Thyroid gland (tissue), 4 donors: ENCODE results near the gene ALCAM. TPM values are rescaled to one million over a fixed set of nuclear protein-coding genes. Genes with fewer than 3 reads are reported as not detected.

Experiments used
- DNase-seq, 2 donors: peaks; one replicate each; pipeline ENCODE4 v3.0.0-alpha.2; 2019
- H3K27ac ChIP-seq, 3 donors: fragments of 200-600 bp; sonication (generic); 1 replicate in 2 of 3; 2 replicates in 1 of 3; pipeline ENCODE4 v1.5.1; 2016 to 2019; ENCODE audit warnings: mild to moderate bottlenecking in 1 of 3, moderate library complexity in 1 of 3
- H3K27me3 ChIP-seq: fragments of 200-600 bp; sonication (generic); one replicate; pipeline ENCODE4 v1.5.1; 2019
- H3K36me3 ChIP-seq, 2 donors: fragments of 200-600 bp; sonication (generic); one replicate each; pipeline ENCODE4 v1.5.1; 2016 to 2019
- H3K4me1 ChIP-seq, 2 donors: fragments of 200-600 bp; sonication (generic); one replicate each; pipeline ENCODE4 v1.5.1; 2017 to 2019
- H3K4me3 ChIP-seq, 3 donors: fragments of 200-600 bp; sonication (generic); replicated peaks in 1 of 3; 1 replicate in 2 of 3; 2 replicates in 1 of 3; pipeline ENCODE4 v1.5.1; 2016; ENCODE audit warnings: mild to moderate bottlenecking in 1 of 3
- H3K9me3 ChIP-seq: fragments of 200-600 bp; sonication (generic); one replicate; pipeline ENCODE4 v1.5.1; 2017
- POLR2A ChIP-seq, 2 donors: fragments of 450-650 bp; IDR thresholded peaks; one replicate each; pipeline ENCODE4 v1.6.1; 2017; ENCODE audit warnings: antibody characterized with exemption in 2 of 2, mild to moderate bottlenecking in 2 of 2, moderate library complexity in 1 of 2
- WGBS, 2 donors: methylation state at CpG; one replicate each; pipeline ENCODE4 v1.1.5; 2017; 5-methylcytosine and 5-hydroxymethylcytosine counted together
- intact Hi-C: fragments of 100-400 bp; cut with DNase I; formaldehyde crosslinking; loops from one replicate; pipeline ENCODE4 v1.15.1; 2023
- total RNA-seq, 4 donors: library from RNA; depleted of rRNA; stranded (reverse); fragments of >200 nt; gene quantifications; one replicate each; pipeline ENCODE4 v1.2.3, GENCODE V29; 2016
- TF ChIP-seq, protein P1 (sequence below), 6 experiments: fragments of 200-600 bp in 3 of 6; fragments of 450-650 bp in 3 of 6; sonication (generic) in 3 of 6; IDR thresholded peaks; one replicate each; pipeline ENCODE4 v1.5.1; 2016 to 2019; ENCODE audit warnings: antibody characterized with exemption in 6 of 6, mild to moderate bottlenecking in 2 of 6, inconsistent platforms in 1 of 6, moderate library complexity in 1 of 6

ALCAM gene
- total RNA-seq, 4 donors from 2014 or later, result 86.5 to 129 (median 108) TPM

DNA sequence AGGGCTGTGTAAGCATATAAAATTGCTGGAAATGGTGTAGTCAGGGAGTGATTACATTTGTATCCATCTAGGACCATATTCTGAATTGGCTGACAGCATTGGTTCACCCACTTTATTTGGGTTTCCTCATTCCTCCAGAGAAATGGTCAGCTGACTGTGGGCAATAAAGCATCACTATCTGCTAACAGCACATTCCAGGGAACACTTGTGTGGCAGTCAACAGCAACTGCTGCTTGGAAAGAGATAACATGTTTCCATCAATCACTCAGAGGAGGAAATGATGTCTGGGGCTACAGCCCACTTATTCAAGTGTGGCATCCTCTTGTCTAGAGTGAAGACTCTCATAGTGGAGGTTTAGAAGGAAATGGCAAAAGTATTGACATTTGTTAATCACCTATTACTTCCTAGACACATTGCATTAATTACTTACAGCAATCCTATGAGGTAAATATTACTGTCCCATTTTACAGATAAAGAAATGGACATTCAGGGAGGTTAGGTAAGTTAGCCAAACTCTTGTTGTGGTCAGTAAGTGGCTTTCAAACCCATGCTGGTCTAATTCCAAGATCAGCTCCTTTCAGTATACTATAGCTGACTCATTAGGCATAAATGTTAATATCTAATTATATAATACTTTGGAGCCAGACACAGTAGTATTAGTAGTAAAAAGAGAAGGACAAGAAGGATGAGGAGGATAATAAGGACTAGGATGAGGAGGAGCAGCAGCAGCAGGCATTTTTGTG lies 247.8 kb downstream of the ALCAM start:
- no peaks in the 10 kb centered on the region for H3K27me3 ChIP-seq
- intact Hi-C loops, result no loop called here
- H3K27ac ChIP-seq, result peak overlapping the region in 1 of 3 donors; percentile 85
- H3K9me3 ChIP-seq, result no peaks in the 10 kb centered on the region
- no peaks in the 10 kb centered on the region for H3K36me3 ChIP-seq
- H3K4me1 ChIP-seq, result peaks cover 28 to 31% of the 10 kb centered on the region in 2 donors
- H3K4me3 ChIP-seq, result no peak overlapping the region
- TF ChIP-seq, protein P1, sequence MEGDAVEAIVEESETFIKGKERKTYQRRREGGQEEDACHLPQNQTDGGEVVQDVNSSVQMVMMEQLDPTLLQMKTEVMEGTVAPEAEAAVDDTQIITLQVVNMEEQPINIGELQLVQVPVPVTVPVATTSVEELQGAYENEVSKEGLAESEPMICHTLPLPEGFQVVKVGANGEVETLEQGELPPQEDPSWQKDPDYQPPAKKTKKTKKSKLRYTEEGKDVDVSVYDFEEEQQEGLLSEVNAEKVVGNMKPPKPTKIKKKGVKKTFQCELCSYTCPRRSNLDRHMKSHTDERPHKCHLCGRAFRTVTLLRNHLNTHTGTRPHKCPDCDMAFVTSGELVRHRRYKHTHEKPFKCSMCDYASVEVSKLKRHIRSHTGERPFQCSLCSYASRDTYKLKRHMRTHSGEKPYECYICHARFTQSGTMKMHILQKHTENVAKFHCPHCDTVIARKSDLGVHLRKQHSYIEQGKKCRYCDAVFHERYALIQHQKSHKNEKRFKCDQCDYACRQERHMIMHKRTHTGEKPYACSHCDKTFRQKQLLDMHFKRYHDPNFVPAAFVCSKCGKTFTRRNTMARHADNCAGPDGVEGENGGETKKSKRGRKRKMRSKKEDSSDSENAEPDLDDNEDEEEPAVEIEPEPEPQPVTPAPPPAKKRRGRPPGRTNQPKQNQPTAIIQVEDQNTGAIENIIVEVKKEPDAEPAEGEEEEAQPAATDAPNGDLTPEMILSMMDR (IDR thresholded peaks at IDR 0.05), result no peak
- no peak for TF ChIP-seq POLR2A (IDR thresholded peaks at IDR 0.05)
- no peak for DNase-seq

DNA sequence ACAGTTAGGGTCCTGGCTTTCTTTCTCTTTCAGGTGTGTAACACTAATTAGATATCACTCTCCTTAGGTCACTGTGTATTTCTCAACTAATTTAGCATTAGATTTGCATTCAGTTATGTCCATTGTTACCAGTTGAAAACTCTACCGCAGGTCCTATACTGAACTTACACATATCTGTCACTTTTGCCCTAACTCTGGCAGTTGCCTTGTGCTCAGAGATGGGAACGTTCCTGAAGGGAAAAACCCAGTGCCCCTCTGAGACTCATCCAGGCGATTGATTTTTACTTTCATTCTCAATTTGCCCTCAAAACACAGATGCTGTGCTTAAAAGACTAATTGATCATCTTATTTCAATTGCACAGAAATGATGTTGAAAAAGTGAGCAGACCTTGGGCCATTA lies 249.1 kb downstream of the ALCAM start:
- no peaks in the 10 kb centered on the region for H3K9me3 ChIP-seq
- peaks cover 20 to 25% of the 10 kb centered on the region in 2 donors for H3K4me1 ChIP-seq
- 89 to 96% methylated on average over 3 of the region's 3 CpGs for WGBS, 2 donors
- no peaks in the 10 kb centered on the region for H3K36me3 ChIP-seq
- H3K27me3 ChIP-seq, result no peaks in the 10 kb centered on the region
- DNase-seq, result no peak
- H3K4me3 ChIP-seq, result no peak overlapping the region
- intact Hi-C loops, result no loop called here
- no peak for TF ChIP-seq POLR2A (IDR thresholded peaks at IDR 0.05)
- TF ChIP-seq, protein P1 (IDR thresholded peaks at IDR 0.05), result no peak
- no peak overlapping the region for H3K27ac ChIP-seq

DNA sequence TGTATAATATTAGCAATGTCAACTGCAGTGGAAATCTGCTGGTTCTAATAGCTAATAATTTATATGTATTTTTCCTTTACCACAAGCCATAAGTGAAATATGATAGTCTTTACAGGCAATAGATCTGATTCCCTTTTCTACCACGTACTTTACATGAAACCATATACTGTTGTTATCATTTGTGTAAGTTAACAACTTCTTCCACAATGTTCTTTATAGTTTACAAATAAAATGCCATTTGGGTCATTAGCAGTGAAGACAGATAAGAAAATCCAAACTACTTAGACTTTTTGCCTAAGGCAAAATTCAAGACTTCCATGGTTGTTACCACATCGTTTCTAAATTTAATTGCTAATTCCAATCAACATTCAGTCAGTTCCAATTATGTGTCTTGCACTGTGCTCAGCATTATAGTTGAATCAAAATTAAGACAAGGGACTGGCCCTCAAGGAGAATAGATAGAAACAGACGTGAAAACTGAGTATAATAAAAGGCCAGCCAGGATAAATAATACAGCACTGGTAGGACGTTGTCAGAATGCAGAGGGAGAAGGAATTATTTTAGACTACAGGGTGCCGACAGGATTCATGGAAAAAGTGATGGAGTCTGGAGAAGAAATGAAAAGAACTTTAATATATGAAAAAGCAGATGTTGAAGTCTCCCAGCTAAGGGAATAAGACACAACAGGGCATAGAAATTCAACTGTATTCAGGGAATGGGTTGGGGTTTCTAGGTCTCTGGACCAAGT lies 249.8 kb downstream of the ALCAM start:
- intact Hi-C loops, result no loop called here
- Histone ChIP-seq H3K36me3 (no peaks in the 10 kb centered on the region), H3K4me1 (peaks cover 18% of the 10 kb centered on the region in 2 donors), H3K27me3 (no peaks in the 10 kb centered on the region), H3K4me3 (no peak overlapping the region), H3K9me3 (no peaks in the 10 kb centered on the region), H3K27ac (no peak overlapping the region)
- no peak for DNase-seq
- 75 to 81% methylated on average over 5 of the region's 5 CpGs for WGBS, 2 donors
- no peak for TF ChIP-seq POLR2A (IDR thresholded peaks at IDR 0.05)
- TF ChIP-seq, protein P1 (IDR thresholded peaks at IDR 0.05), result no peak

DNA sequence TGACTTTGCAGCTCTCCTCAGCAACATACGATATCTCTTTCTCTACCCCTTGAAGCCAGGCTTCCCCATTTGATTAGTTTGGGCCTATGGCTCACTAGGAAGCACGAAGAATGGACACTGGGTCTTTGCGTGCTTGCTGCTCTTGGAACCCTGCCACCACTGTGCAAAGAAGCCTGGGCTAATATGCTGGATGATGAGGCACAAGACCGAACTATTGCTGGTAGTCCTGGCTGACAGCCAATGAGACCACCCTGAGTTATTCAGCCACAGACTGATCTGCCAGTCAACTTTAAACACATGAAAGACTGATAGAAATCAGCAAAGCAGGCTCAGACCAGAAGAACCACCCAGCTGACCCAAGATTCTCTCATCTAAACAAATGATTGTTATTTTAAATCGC lies 251.8 kb downstream of the ALCAM start:
- H3K9me3 ChIP-seq, result no peaks in the 10 kb centered on the region
- no peak for DNase-seq
- no peaks in the 10 kb centered on the region for H3K4me1 ChIP-seq
- WGBS, 2 donors, result 79 to 84% methylated on average over 5 of the region's 5 CpGs
- H3K27ac ChIP-seq, result no peak overlapping the region
- H3K27me3 ChIP-seq, result no peaks in the 10 kb centered on the region
- intact Hi-C loops, result no loop called here
- TF ChIP-seq, protein P1 (IDR thresholded peaks at IDR 0.05), result no peak
- TF ChIP-seq POLR2A (IDR thresholded peaks at IDR 0.05), result no peak
- H3K36me3 ChIP-seq, result no peaks in the 10 kb centered on the region
- H3K4me3 ChIP-seq, result no peak overlapping the region

DNA sequence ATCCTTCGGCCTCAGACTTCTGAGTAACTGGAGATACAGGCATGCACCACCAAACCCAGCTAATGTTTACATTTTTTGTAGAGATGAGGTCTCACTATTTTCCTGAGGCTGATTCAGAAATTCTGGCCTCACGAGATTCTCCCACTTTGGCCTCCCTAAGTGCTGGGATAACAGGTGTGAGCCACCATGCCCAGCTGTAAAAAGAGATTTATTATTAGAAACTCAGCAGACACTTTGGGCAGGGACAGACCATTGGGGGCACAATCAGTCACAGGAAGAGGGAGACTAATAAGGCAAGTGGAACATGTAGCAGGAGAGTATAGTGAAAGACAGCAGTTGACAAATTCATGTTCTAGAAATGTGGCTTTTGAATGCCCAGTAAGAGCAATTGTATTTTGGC lies 252.9 kb downstream of the ALCAM start:
- intact Hi-C loops, result no loop called here
- no peaks in the 10 kb centered on the region for H3K4me1 ChIP-seq
- no peaks in the 10 kb centered on the region for H3K27me3 ChIP-seq
- no peak overlapping the region for H3K27ac ChIP-seq
- WGBS, 2 donors, result 93 to 95% methylated on average over 2 of the region's 2 CpGs
- no peaks in the 10 kb centered on the region for H3K36me3 ChIP-seq
- TF ChIP-seq POLR2A (IDR thresholded peaks at IDR 0.05), result no peak
- TF ChIP-seq, protein P1 (IDR thresholded peaks at IDR 0.05), result no peak
- no peak overlapping the region for H3K4me3 ChIP-seq
- no peaks in the 10 kb centered on the region for H3K9me3 ChIP-seq
- no peak for DNase-seq
